Stimulated activated CD4-positive, alpha-beta T cell treated with anti-CD3 and anti-CD28 coated beads, Interleukin-4, amount 100 ng/mL, for 24 hours (primary cell): ENCODE data around the gene MACROD2.
"Not testable (repeated sequence)": the region's sequence is repeated elsewhere in the genome, so short reads cannot be mapped to it uniquely, and the experiment has no call there.

Experiments
- DNase-seq: peaks from one replicate; pipeline ENCODE4 v3.0.0-alpha.2; 2020

The MACROD2 gene

DNA sequence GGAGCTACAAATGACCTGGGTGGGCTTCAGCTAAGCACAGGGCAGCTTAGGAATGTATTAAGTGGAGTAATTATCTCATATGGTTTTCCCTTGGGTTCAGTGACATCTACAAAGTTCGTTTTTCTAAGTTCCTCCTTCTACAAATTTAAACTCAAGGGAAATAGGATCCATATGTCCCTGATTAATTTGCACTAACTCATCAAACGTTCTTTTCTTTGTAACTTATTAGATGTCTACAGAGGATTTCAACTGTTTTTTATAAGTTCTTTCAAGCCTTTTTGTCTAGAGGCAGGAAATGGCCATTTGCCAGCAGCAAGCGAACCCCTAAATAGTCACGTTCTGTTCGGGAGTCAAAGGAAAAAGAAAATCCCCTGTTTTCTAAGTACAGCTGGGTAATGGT is 1517.6 kb downstream of the MACROD2 start:
- no peak for DNase-seq

DNA sequence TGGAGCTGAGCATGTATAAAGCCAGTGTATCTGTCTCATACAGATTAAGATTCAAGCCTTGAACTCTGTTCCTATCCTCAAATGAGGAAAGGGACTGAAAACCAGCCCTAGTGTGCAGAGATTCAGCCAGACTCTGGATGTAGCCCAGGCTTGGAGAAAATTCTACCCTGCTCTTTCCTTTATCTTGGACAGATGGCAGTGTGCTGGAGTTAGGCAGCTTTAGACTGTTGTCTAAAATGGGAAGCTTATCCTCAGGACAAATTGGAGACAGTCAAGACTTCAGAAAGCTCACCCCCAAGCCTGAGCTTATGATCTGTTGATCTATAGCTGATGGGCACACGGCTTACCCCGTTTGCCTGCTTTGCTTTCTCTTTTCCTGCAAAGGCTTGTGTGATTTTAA is 1520.4 kb downstream of the MACROD2 start:
- no peak for DNase-seq

DNA sequence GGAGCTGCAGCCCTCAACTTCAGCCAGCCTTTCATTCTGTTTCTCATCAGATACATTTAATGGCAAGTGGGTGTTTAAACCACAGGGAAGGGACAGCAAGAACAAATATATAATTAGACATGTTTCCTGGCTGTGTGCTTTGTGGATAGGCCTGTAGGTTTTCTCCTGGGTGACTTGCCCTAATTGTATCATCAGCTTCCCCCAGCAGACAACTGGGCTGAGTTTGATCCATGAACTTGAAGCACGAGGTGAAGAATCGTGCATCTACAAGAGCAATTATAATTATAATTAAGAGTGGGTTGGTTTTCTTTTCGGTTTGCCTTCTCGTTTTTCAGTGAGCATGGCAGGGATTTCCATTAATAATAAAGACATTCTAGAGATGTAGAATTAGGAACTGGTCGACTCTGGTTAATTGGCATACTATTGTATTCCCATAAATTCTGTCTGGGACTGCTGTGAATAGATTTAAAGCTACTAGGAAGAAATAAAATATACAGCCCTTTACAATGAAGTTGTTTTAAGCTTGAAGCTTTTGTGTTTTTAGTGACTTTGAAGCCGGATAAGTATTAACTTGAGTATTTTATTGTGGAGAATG is 1525.7 kb downstream of the MACROD2 start:
- no peak for DNase-seq

DNA sequence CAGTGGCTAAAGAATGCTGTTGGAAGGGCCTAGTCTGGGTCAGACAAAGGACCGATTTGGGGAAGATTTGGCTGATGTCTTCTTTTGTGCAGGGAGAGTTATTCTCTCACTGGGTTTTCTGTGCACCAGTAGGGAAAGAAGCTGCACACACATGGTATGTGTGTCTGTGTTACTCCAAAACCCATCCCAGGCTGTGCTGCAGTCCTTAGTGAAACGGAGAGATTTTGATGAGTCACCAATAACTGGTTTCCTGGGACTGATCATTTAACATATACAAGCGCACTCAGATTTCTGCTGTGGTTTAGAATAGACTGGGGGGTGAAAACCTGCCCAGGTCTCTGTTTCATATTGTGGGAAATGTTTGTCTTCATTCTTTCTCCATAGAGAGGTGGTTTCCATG is 1528.1 kb downstream of the MACROD2 start:
- no peak for DNase-seq

DNA sequence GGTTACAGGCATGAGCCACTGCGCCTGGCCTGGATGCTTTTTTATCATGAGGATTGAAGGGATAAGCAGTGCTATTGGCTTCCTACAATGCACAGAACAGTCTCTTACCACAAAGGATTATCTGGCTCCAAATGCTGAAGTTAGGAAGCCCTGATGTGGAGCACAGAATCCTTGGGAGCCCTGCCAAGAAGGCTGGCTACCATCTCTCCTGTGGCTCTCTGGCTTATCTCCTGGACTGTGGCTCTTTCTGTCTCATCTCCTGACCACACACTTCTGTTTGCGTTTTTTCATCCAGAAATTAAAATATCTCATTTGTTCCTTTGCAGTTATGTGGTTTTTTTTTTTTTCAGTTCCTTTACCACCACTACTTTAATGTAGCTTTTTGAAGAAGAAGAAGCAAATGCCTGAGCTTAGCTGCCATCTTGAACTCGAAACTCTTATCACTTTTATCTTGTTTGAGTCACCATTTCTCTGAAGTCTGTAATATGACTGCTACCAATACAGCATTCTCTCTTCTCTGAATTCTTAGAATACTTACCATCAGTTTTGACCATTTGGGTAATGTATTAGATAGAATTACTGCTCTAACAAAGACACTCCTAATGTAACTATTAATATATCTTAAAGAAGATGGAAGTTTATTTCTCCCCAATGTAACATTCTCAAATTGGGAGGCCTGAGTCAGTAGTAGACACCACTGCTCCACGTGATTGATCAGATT is 1533.2 kb downstream of the MACROD2 start:
- no peak for DNase-seq

DNA sequence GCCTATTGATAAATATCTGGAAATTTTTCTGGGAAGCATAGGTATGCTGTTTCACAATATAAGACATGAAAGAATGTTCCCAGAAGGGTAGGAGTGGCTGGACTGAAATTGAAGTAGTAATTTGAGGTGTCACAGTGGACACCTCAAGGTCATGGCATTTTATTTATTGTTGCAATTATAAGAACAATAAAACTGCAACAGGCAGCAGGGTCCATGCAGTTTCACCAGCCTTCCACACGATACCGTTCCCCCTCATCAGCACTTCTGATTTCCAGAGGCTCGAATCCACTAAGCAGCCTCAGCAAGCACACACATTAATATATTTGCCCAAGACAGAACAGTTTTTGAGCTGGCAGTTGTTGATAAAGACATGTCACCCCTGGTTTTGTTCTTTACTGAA is 1540.5 kb downstream of the MACROD2 start:
- no peak for DNase-seq

DNA sequence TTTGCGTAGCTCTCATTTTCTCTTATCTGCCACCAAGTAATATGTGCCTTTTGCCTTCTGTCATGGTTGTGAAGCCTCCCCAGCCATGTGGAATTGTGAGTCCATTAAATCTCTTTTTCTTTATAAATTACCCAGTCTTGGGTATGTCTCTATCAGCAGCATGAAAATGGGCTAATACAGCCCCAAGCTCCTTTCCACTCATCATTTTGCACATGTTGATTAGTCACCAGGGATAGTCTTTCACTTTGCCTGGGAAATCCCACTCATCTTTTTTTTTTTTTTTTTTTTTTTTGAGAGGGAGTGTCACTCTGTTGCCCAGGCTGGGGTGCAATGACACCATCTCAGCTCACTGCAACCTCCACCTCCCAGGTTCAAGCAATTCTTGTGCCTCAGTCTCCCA is 1541.9 kb downstream of the MACROD2 start:
- not testable (repeated sequence) for DNase-seq

DNA sequence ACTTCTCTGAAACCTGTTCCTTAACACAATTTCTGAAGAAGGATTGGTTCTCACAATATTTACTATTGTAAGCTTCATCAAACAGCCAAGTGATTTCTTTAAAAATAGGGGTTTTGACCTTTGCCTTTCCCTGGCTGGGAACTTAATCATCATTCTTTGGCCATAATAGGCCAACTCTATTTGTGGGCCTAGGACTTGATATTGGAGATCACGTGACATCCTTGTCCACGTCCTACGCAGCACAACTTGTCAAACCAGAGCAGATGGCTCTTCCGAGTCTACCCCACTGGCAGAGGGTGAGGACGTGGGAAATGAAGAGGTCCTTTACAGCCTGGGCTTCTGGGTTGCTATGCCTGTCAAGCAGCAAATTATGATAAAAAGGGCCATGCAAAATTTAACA is 1547.3 kb downstream of the MACROD2 start:
- DNase-seq = no peak

DNA sequence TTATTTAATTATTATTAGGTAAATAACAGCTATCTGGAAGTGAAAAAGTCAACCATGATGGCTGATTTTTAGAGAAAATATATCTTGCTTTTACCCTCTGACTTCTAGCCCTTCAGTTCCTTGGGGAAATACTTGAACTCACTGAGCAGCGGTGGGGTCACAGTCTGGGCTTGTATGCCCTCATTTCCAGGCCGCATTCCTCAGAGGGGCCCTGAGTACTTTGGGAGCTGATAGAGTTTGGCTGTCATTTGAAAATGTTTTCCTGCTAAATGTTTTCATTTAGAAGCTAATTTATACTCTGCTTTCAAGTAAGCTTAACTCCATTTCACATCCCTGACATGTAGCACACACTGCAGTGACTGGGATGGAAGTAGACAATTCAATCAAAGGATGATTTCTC is 1549.4 kb downstream of the MACROD2 start:
- DNase-seq = no peak

DNA sequence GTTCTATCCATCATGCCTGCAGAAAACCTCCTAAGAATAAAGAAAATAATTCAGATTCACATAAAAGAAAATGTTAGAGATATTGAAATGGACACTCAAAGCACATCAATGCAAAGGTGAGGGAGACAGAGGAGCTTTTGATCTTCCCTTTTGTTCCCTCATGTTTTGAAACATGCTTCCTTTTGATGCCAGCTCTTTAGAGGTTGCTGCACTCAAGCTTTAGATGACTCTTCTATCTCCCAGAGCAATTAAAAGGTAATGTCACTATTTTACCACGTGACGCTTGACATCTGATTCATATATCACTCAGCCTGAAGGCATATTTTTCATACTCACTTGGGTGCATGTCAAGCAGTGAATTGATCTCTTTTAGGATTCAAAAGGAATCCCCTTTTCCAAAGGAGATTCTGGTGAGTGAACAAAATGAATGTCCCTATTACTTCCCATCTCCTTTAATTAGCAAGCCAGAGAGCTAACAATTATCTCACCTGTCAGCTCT is 1551.3 kb downstream of the MACROD2 start:
- DNase-seq = no peak

DNA sequence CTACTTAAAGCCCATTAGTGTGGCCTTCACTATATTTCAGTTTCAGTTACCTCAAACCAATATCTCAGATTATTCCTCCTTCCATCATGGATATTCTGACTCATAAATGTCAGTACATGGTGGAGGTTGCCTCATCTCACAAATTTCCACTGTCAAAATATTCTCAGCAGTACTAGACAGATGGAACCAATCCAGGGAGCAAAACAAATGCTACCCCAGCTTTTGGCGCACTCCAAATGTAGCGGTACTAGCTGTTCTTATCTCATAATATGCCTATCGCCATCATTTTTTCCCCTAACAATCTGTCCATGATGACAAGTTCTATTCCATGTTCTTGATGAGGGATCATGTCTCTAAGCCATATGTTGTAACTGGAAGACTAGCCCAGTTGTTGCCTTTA is 1551.8 kb downstream of the MACROD2 start:
- no peak for DNase-seq

DNA sequence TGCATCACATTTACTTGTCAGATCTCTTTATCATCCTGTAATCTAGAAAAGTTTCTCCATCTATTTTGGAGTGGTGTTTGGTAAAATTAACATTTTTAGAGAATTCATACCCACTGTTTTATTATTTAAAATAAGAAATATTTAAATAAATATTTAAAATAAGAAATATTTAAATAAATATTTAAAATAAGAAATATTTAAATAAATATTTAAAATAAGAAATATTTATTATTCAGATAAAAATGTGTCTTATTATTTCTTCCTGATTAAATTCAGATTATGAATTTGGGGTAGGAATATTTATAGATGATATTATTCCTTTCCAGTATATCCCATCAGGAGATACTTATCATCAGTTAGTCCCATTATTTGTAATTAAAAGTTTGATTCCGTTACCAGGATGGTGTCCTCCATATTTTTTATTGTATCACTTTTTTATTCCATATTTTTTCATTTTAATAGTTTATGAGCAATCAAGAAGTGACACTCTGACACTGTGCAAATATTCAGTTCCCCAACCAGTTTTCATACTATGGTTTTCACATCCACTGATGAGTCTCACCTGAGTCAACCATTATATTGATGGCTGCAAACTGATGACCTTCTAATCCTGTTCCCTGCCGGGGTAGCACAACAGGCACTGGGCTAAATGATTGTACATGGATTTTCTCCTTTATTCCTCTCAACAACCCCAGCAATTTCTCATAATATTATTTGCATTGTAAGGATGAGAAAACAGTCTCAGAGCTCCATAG is 1555.0 kb downstream of the MACROD2 start:
- DNase-seq = no peak

DNA sequence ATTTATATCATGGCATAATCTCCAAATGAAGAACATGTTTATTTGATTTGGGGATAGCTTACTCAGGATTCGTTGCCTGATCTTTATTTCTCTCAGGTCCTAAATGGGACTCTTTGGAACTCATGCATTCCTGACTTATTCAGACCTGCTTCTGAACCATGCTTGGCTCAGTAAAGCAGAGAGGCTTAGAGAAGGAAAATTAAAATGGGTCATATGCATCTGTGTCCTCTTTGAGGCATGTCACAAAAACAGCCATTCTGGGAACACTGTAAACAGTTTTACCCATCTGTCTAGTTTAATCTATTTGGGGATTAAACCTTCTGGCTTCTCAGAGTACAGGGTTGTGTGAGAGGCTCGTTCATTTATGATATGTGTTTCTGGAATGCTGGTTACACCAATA is 1560.6 kb downstream of the MACROD2 start:
- DNase-seq = no peak

DNA sequence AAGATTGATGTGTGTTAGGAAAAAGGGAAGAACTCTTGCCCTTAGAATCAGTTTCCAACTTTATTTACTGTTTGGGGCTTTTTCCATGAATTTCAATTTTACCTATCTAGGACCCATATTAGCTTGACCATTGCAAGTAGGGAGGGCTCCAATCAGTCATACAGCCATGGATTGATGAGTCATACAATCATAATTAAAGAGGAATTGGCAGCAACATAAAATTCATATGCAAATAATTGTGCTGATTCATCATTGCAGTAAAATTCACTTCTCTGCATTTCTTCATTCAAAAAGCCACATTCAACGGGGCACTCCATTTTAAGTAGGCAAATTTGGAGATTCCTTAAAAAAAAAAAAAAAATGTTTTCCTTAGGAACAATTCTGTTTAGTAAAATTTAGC is 1561.6 kb downstream of the MACROD2 start:
- no peak for DNase-seq

DNA sequence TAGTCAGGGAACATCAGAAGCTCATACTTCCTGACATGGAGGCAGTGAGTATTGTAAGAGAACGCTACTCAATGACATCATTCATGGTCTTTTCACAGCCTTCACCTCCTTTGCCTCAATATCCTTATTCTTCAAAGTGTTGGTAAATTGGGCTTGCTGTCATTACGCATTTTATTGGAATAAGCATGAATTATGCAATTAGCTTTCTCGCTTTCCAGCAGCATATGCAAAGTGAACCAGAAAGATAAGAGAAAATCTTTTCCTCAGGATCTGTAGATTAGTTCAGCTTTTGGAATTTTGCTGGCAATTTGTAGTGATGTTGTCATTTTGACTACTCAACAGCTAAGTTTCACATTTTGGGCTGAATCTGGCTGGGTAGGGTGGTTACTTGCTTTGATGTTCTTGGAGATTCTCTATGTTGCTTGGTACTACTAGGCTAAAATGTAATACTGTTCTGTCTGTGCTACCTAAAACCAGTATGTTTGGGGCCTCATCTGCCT is 1565.8 kb downstream of the MACROD2 start:
- DNase-seq = no peak

DNA sequence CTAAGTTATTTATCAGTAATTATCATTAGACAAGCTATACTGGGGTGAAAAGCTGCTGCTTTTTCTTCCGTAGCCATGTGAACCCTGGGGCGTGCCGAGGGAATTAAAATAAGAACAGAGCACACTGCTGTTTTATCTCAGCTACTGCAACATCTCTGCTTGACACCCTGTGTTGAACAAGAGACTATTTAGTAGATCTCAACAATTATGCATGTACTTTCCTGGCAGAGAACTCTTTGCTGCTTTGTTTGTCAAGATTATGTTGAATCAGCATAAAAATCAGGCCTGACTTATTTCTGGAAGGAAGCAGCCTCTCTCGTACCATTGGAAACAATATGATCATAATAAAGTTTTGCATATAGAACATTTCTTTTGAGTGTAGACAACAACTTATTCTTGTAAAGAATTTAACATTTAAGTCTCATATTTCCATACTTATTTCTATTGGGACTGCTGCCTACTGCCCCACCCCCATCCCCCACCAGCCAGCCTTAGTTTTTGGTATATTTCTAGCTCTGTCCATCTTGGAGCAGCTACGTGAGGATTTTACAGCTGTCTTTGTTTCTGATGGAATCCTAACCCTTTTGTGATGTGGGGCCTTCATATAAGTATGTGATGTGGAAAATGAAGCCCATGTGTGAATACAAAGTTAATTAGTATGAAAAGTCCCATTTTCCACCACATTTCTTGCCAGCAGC is 1566.5 kb downstream of the MACROD2 start:
- no peak for DNase-seq

DNA sequence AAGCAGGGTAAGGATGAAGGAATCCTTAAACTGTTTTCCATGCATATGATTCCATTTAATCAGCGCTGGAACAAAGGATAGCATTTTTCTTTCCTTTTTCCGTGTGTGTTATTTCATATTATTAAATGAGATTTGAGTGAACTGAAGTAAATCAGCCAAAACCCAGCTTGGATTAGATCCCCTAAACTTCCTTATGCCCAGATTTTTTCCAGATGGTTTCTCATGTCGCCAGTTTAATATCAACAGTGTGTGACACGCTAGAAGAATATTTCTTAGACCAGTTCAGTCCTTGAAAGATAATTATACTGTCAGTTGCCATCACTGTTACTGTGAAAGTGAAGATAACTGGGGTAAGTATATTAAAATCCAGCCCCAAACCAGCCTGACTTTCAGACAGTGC is 1568.5 kb downstream of the MACROD2 start:
- DNase-seq = no peak

DNA sequence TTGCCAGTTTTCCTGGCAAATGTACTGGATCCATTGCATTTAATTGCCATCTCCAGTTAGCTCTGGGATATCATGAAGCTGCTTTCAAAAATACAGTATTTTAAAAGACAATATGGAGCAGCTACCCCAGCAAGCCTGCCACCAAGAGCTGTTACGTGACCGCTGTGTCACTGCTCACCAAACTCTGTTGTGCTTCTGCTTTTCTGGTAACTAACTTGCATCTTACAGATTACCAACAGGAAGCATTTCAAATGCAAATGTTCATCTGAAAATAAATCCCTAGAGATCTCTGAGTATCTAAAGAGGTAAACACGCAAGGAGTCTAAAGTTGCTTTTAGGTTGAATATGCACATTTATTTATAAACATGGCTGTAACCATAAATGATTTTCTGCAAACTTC is 1569.7 kb downstream of the MACROD2 start:
- no peak for DNase-seq

DNA sequence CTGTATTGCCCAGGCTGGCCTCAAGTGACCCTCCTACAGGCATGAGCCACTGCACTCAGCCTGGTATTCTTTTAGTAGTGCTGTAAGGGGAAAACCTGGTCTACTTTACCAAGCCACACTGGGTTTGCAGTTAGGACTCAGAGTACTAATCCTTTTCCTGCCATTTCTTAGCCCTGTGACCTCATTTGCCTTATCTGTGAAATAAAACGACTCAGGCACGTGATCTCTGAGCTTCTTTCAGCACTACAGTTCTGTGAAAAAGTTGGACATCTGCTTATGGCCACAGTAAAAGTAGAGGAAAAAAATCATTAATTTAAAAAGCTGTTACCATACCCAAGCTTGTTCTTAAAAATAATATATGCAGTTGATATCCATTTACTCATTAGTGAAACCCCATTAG is 1570.5 kb downstream of the MACROD2 start:
- no peak for DNase-seq

DNA sequence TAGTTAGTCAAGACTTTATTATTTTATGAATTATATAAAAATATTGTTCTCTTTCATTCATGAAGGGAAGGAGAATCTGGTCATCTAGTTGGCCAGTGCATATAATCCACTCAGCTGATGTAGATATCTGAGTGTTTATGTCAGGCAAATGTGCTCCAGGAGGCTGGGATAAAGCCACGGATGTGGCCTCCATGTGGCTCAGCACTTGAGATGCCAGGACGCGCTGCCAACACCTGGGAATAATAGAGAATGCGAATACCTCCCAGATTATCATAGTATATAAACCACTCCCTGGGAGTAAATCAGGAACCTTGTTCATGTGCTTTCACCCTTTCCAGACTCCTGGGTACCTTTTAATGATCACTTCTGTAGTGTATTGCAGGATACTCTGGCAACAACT is 1571.9 kb downstream of the MACROD2 start:
- DNase-seq = no peak

DNA sequence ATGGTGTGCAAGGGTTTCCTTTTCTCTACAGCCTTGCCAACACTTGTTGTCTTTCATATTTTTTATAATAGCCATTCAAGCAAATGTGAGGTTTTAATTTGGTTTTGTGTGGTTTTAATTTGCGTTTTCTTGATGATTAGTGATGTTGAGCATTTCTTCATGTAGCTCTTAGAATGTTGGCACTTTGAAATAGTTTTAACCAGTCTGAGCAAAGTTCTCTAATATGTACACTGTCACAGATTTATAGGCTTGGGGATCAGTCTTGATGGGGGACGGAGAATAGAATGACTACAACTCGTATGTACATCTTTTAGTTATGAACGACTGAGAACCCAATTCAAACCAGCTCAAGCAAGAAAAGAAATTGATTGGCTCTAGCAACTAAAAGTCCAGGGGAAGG is 1574.8 kb downstream of the MACROD2 start:
- DNase-seq = no peak

DNA sequence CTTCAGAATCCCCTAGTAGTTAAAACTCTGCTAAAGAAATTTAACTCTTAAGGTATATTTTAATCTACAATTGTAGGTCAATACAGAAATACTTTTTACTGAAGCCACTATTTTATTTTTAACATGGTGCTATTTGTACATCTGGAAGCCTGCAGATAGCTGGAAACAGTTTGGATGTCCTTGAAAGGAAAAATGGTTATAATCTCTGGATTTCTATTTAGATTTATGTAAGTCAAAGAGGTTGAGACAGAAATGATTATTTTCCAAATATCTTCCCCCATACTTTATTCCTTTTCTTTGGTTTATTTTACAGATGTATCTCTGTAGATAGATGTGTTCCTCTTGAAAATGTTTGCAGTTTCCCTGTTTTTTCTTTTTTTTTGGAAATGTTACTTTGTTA is 1575.7 kb downstream of the MACROD2 start:
- DNase-seq = no peak

DNA sequence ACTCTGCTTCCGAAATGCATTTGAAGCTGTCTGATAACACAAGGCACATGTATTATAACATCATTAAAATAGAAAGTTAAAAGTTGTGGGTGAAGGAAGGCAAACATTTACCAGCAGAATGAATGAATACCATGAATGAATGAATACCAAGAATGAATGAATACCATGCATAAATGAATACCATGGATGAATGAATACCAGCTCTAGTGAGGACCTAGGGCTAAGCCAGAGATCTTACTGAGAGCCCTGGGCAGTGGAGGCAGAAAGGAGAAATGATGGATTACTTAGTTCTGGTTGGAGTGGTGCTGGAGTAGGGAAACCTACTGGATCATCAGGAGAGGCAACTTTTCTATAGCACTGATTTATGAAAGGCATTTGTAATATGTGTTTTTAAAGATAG is 1579.9 kb downstream of the MACROD2 start:
- DNase-seq = no peak
